KBM-7 (cell line): ENCODE measurements around the gene MPZ.

Experiments used
- DNase-seq: peaks from one replicate; pipeline ENCODE4 v3.0.0-alpha.2; 2015
- in situ Hi-C: fragments of 300-500 bp; cut with MboI; formaldehyde crosslinking; loops from 2 replicates; pipeline ENCODE4 v1.14.3; 2020; ENCODE audit warnings: low sequenced_read_pairs, low pct_unique_long_range_greater_than_20kb, mixed read lengths

MPZ gene

DNA sequence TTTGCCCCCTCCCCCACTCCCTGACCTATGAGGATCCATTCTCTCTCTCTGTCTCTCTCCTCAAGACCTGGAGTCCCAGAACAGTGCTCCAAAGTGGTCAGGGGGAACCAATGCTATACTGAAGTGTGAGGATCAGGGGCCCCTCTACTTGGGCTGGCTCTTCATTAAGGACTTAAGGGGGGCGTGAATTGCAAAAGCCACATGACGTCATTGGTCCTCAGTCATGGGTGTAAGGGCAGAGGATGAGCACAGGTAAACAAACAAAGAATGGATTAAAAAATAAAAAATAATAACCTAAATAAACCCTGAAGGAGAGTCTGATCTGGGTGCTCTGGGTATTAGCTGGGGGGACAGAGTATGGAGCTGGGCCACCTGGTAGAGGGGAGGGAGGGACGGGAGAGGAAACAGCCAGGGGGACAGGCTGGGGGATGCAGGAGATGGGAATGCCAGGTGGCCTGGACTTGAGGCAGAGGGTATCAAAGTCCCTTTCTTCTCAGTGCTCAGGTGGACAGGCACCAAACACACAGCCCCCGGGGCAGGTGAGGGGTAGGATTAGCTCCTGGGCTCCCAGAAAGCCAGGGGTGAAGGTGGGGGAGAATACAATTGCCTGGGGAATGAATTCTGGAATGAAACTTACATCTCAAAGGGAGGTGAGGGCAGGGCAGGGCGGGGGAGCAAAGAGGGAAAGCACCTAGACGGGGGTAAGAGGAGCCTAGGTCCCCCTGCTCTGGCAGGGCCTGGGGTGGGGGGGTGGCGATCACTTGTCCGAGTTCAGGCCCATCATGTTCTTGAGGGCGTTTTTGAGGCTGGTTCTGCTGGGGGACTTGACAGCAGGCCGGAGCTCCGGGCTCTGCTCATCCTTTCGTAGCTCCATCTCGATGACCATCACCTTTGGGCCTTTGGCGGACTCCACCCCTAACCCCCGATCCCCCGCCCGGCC lies 4.6 kb downstream of the MPZ start:
- in situ Hi-C loops = no loop called here
- no peak for DNase-seq

DNA sequence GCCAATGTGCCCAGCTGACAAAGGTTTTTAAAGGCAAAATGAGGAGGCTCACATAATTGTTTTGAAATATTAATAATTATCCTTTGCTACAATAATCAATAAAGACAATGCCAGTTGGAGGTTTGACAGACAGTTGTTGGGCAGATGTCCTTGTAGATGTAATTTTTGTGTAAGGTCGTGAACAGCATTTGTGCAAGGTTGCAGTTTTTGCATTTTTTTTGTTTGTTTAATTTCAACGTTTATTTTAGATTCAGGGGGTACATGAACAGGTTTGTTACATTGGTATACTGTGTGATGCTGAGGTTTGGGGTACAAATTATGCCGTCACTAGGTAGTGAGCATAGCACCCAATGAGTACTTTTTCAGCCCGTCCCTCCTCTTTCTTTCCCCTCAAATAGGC lies 9.3 kb downstream of the MPZ start:
- no peak for DNase-seq
- in situ Hi-C loops = no loop called here

DNA sequence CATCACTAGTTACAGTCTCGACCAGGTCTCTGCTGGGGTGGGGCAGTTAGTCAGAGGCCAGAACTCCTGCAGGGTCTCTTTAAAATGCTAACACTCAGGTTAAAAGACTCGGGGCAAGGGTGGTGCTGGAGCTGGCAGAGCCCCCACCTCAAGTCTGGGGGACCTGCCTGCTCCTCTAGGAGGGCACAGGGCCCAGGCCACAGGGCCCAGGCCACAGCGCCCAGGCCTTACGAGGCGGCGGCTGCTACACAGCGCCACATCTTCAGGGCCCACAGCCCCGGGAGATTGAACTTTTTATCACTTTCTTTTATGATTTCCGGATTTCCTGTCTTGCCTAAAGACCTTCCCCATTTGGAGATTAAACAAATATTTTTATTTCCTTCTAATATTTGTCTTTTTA lies 10.4 kb downstream of the MPZ start:
- in situ Hi-C loops = no loop called here
- DNase-seq = peak; percentile 38

DNA sequence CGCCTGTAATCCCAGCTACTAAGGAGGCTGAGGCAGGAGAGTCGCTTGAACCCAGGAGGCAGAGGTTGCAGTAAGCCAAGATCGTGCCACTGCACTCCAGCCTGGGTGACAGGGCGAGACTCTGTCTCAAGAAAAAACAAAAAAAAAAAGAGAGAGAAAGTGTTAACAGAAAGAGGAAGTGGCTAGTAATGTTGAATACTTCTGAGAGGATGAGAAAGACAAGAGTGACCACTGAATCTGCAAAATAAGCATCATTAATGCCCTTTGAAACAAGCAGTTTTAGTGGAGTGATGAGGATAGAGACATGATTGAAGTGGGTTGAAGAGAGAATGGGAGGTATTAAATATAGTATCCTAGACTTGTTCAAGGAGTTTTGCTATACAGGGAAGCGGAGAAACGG lies 11.7 kb downstream of the MPZ start:
- DNase-seq = peak; percentile 61
- in situ Hi-C loops = no loop called here

DNA sequence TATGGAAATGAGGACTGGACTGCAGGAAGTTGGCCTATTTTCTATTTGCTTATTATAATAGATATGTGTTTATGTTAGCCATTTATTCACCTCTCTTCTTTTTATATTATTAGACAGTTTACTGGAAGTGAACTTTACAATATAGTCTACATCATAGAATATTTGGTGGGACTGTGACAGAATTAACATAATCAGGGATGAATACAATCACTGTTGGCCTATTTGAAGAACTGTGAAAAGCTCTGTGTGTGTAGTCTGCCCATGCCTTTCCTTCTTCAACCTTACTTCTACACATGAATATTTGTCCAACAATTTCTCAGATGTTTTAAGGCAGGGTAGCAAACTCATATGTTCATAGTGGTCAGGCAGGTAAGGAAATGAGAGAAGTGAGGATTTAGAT lies 12.4 kb downstream of the MPZ start:
- no peak for DNase-seq
- in situ Hi-C loops = no loop called here

DNA sequence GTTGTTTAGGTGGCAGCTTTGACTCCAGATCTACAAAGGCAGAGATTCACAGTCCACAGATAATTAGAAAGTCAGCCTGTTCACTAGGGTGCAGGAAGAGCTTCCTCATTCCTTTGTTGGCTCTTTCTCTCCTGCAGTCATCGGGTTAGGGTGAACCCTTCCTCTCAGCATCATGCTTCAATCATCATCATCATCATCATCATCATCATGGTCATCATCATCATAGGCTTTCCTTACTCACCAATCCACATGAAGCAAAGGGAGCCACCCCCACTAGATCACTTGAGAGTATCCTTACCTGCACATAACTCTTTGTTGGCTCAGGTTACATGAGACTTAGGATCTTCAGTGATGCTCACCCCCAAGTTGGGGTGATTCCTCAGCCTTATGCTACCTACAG lies 19.0 kb downstream of the MPZ start:
- no peak for DNase-seq
- in situ Hi-C loops = no loop called here

DNA sequence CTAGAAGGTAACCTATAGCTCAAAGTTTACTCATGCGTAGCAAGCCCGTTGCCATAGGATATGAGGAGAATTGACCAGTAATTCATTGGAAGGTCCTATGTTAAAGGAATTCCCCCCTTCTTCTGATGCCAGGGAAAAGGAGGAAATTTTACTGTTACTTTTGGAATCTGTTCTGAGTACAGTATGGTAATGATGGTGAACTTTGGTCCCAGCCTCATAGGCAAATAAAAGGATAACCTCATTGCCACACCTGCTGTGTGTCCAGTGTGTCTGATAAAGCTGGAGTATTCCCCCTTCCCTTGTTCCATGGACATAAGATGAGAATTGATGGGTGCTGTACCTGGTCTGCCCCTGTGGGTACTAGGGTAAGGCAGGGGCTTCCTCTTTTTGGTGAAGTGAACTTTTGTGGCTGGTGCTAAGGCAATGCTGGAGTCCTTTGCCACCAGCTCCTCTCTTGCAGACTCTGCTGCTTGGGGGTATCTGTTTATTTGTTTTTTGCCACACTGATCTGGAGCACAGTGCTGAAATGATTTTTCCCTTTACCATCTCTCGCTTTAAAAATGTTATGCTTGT lies 22.2 kb downstream of the MPZ start:
- in situ Hi-C loops = no loop called here
- DNase-seq = no peak

DNA sequence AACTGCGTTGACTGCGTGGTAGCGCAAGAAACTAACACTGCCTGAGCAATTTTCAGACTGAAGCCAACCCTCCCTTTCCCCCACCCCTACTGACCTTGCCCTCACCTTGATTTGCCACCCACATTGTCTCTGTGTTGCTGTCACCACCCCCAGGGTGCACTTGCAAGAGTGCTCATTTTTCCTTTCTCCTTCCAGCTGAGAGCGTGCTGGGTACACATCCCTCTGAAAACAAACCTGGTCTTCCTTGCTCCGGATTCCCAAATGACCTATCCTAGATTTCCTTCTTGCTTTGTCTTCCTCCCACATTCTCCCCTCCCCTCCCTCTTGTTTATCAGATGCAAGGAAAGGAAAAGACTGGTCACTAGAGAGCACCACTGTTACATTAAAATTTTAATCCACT lies 24.2 kb downstream of the MPZ start:
- in situ Hi-C loops = no loop called here
- DNase-seq = no peak

DNA sequence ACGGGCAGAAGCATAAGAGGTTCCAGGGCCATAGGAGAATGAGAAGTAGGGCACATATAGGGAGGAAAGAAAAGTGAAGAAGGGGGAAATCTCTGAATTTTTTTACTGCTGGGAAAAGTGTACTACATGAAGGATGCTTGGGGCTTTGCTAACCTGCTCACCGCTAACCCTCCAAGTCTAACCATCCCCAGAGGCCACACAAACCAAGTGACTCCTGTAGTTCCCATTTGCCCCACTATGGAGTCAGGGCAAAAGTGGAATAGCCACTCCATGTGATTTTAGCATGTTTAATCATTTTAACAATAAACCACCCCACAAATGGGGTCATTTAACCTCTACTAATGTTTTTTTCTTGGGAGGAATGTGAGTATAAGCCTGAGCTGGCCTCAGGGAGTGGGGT lies 24.7 kb downstream of the MPZ start:
- in situ Hi-C loops = no loop called here
- DNase-seq = no peak

DNA sequence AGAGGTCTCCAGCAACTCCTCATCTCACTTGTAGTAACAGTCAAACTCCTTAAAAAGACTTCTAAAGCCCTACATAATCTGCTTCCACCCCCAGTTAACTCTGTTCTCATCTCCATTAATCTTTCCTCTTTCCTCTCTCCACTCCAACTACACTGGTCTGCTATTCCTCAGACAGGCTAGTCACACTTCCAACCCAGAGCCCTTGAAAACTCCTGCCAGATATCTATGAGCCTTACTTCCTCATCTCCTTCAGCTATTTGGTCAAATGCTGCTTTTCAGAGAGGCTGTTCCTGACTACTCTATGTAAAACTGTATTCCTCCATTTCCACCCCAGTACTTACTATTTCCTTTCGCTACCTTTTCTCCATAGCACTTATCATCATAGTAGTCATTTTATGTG lies 26.8 kb downstream of the MPZ start:
- in situ Hi-C loops = no loop called here
- no peak for DNase-seq

DNA sequence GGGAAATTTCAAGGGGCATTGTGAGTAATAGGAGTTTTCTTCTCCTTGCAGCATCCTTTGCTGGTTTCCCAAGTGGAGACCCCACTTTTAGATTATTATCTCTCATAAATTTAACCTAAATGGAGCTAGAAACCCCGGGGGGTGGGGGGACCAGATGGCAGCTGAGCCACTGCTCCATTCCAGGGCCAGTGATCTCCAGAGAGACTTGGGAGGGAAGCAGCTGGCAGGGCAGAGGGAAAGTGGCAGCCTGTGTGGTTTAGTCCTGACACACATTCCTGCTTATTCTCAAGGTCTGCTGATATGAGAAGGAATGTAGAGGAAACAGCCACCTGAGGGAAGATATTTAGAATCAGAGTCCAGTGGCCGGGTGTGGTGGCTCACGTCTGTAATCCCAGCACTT lies 34.9 kb downstream of the MPZ start:
- no peak for DNase-seq
- in situ Hi-C loops = no loop called here

DNA sequence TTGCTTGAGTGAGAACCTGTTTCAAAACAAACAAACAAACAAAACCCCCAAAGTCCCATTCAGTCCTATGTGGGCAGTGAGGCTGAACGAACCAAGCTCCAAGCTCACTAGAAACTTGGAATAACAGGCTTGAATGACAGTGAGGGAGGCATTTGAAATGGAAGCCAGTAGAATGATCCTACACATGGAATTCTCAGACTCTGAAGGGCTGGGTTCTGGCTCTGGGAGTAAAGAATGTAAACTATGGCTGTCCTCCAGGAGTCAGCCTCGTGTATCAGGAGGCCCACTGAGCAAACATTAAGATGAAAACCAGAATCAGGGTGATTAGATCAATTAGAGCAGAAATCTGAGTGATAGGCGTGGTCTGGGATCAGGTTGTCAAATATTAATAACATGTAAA lies 36.4 kb downstream of the MPZ start:
- in situ Hi-C loops = no loop called here
- no peak for DNase-seq

DNA sequence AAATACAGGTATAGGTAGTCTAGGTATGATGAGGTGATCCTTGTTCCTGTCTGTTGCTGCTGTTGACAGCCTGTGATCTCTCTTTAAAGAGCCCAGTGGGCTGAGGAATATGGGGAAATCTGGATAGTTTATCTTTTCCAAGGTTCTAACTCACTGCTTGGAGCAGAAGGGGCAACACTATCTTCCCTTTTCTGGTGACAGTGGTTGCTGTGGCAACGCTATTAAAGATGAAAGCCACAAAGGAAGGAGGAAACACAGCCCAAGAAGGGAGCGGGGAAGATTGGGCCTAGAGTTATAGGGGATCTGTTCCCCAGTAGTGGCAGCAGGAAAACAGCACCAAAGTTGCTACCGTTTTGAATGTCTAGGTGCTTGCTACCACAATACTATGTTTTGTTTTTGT lies 42.4 kb downstream of the MPZ start:
- DNase-seq = peak; percentile 81
- in situ Hi-C loops = no loop called here

DNA sequence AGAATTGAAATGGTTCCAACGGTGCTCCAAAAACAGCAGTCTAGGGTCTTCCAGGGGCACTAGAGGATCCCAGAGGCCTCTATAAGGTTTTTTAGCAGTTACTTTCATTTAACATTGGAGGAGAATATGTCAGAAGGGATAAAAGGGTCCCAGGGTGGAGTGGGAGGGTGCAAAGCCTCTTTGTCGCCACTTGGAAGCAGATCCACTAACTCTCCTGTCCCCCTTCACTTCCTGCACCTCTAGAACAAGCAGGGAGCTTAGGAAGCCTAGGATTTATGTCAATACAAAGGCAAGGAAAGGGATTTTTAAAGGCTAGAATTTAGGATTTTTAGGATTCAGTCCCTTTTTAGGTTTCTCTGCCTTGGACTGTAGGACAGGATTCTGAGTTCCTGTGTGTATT lies 42.9 kb downstream of the MPZ start:
- in situ Hi-C loops = no loop called here

DNA sequence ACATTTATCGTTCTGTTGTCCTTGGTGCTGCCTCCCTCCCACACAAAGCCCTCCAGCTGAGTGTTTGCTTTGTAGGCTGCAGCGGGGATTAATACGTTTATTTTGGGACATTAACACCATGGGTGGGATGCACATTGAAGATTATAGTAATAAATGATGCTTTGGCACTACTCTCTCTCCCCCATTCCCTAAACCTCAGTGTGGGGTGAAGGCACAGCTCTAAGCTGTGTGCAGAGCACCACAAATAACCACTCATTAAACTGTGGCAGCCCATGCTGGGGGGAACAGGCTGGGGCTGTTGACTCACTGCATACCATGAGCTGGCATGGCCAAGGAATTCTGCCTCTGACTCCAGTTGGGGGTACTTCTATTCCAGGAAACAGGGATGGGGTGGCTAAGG lies 43.6 kb downstream of the MPZ start:
- no peak for DNase-seq
- in situ Hi-C loops = no loop called here

More for the DNA sequence above, 42.9 kb downstream of the MPZ start:
- no peak for DNase-seq

DNA sequence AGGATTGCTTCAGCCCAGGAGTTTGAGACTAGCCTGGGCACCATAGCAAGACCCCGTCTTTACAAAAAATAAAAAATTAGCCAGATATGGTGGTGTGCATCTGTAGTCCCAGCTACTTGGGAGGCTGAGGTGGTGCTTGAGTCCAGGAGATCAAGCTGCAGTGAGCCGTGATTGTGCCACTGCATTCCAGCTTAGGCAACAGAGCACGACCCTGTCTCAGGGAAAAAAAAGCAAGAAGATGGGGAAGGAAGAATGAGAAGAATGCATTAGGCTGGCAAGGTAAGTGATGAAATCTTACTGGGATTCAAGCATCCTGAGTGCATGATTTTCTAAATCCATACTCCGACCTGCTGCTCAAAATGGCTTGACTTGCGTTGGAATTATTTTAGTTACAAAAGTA lies 44.5 kb downstream of the MPZ start:
- no peak for DNase-seq
- in situ Hi-C loops = no loop called here

DNA sequence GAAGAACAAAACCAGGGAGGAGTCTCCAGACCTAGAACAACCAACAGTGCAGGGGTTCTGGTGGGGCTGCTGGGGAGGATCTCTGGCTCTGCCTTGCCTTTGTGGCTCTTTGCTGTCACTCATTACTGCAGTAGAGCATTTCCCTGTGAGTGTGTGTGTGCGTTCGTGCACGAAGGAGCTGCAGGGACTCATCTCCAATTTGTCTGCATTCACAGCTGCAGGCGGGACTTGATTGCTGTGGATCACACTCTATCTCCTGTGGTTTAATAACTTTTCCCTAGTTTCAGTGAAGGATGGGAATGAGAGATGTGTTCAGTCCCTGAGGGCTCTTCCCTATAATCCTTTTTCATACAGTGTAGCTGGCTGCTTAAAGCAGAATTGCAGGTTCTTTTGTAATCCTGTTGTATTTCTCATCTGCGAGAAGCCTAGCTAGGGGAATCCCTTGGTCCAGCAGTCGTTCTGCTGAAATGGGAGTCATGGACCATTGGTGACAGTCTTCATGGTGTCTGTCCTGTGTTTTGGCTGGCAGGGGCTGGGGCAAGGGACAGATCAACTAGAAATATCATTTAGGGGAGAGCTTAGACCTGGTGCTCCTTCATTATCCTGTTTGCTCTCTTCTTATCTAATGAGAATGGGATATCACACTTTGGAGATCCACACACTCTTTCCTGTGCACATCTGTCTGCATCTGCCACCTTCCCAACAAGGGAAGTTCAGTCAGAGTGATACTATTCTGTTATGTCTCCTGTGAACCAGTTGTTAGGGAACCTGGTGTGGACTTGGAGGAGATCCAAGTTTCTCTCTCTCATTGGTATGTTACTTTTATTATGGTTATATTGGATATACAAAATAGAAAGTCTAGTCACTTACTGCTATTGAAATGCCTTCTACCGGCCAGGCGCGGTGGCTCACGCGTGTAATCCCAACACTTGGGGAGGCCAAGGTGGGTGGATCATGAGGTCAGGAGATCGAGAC lies 48.2 kb downstream of the MPZ start:
- in situ Hi-C loops = no loop called here
- peak; percentile 24 for DNase-seq

DNA sequence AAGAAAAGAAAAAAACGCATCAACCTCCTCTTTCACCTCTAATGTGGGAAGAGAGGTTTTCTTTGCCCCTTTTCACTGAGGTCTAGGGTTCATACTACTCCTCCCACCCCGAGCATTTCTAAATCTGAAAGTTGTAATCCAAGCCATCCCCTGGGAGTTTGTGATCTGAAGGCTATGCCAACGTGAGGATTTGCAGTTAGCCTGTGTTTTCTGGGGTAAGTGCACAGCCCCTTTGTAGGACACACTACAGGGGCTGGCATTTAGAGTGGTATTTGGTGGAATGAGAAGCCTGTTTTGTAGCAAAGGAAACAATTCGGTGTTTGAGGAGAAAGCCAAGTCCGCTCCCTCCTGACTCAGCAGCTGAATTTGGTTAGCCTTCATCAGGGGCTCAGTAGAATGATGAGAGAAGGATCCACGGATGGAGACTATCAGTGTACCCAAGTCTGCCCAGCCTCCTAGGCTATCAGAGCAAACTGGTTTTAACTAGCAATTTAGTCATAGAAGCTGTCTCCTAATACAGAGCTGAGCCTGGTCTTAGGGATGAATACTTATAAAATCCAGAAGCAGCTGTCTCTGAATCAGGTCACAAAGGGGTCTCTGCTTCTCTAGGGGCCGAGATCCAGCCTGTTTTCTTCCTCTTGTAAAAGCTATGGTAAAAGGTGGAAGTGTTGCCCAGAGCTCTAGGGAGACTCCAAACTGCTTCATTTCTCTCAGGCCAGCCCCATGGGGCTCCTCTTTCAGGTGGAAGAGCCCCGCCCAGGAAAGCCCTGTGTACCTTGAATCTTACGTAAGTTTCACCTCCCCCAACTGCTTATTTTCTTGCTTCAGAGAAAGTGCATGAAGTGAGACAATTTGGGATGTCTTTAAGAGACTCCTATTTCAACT lies 49.1 kb downstream of the MPZ start:
- DNase-seq = no peak
- in situ Hi-C loops = no loop called here

DNA sequence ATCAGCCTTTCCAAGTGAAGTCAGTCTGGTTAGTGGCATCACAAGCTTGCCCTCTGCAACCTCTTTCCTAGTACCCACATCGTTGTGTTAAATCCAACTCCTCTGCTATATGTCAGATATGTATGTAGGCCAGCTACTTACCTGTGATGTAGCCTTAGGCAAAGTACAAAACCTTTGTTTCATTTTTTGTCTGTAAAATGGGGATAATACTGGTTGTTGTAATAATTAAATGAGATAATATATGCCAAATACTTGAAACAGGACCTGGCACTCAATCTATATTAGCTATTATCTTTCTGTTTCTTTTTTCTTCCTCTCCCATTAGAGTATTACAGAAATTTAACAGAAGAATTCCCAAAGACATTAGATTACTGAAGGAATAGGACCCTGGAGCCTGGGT lies 50.0 kb downstream of the MPZ start:
- DNase-seq = no peak

More for the DNA sequence above, 50.0 kb downstream of the MPZ start:
- in situ Hi-C loops = no loop called here
